ENCODE results near the gene UBE3B.

DNA sequence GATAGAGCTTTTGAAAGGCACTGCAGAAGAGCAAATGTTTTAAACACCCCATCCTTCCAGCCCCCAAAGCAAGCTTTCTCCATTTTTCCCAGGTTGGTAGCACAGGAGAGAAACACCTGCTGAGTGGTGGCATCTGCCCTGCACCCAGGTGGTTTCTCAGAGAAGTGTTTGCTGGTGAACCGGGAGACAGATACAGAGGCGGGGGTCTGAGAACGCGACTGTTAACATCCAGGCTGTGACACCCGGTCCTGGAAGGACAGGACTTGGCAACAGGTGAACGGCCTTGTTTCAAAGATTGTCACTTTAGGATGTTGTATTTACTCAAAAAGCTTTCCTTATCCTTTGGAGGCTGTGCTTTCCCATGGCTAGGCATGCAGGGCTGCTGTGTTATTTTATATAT lies 77.3 kb downstream of the UBE3B start:
- TF ChIP-seq, protein P1, sequence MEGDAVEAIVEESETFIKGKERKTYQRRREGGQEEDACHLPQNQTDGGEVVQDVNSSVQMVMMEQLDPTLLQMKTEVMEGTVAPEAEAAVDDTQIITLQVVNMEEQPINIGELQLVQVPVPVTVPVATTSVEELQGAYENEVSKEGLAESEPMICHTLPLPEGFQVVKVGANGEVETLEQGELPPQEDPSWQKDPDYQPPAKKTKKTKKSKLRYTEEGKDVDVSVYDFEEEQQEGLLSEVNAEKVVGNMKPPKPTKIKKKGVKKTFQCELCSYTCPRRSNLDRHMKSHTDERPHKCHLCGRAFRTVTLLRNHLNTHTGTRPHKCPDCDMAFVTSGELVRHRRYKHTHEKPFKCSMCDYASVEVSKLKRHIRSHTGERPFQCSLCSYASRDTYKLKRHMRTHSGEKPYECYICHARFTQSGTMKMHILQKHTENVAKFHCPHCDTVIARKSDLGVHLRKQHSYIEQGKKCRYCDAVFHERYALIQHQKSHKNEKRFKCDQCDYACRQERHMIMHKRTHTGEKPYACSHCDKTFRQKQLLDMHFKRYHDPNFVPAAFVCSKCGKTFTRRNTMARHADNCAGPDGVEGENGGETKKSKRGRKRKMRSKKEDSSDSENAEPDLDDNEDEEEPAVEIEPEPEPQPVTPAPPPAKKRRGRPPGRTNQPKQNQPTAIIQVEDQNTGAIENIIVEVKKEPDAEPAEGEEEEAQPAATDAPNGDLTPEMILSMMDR (IDR thresholded peaks at IDR 0.05): no peak
- no peak for TF ChIP-seq POLR2AphosphoS5 (IDR thresholded peaks at IDR 0.05)
- TF ChIP-seq EP300 (IDR thresholded peaks at IDR 0.05): no peak

Data from stomach (tissue), 4 donors.